GM18526 (cell line): ENCODE data around the gene CES2.

Experiments used
- POLR2A ChIP-seq: IDR thresholded peaks from 3 replicates; pipeline ENCODE4 v1.6.1; 2011; ENCODE audit not compliant: insufficient read length; ENCODE audit errors: extremely low read depth

The CES2 gene

DNA sequence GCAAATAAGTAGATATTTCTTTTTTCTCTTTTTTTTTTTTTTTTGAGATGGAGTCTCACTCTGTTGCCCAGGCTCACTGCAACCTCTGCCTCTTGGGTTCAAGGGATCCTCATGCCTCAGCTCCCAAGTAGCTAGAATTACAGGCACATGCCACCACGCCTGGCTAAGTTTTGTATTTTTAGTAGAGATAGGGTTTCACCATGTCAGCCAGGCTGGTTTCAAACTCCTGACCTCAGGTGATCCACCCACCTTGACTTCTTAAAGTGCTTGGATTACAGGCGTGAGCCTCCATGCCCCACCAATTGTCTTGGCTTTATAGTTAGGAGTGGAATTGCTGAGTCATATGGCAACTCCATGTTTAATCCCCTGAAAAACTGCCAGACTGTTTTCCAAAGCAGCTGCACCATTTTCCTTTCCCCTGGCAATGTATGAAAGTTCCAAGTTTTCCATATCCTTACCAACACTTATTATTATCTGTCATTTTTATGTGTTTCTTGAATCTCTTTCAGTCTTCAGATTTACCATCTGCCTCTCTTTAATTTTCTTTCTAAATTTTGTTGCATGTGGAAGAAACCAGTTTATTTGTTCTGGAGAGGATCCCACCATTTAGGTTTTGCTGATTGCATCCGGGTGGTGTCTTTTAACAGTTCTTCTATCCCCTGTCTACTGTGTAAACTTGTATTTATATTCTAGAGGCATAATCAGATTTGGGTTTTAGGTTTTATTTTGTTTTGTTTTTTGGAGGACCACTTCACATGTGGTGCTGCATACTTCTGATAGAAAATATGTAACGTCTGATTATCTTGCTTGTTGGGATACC lies 15.9 kb downstream of the CES2 start:
- TF ChIP-seq POLR2A, result no peak

GRCh38 chr16:66952430-66953110 lies 17.3 kb downstream of the CES2 start:
- no peak for TF ChIP-seq POLR2A

DNA sequence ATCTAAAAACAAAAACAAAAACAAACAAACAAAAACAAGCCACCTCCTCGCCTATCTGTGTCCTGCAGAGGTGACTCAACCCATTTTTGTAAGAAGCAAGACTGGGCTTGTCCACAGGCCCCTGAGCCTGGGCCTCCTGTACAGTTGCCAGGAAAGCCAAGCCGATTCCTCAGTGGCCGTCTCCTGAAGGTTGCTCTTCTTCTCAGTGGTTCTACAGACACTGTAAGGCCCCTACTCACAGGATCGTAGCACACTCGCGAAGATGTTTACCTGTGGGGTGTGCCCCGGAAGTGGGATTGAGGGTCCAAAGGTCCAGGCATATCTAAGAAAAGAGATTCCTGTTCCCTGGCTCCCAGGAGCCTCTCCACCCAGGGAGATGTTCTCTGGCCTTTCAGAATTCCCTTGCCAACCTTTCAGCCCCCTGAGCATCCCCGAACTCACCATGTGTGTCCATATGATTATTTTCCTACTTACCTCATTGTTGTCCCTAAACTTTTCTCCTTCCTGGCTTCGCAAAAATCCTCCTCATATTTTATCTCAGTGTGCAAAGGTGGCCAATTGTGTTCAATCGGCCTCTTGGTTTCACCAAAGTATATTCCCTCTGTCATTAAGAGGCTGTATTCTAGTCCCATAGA lies 18.3 kb downstream of the CES2 start:
- no peak for TF ChIP-seq POLR2A

GRCh38 chr16:66954097-66954659 lies 18.9 kb downstream of the CES2 start:
- TF ChIP-seq POLR2A, result no peak

DNA sequence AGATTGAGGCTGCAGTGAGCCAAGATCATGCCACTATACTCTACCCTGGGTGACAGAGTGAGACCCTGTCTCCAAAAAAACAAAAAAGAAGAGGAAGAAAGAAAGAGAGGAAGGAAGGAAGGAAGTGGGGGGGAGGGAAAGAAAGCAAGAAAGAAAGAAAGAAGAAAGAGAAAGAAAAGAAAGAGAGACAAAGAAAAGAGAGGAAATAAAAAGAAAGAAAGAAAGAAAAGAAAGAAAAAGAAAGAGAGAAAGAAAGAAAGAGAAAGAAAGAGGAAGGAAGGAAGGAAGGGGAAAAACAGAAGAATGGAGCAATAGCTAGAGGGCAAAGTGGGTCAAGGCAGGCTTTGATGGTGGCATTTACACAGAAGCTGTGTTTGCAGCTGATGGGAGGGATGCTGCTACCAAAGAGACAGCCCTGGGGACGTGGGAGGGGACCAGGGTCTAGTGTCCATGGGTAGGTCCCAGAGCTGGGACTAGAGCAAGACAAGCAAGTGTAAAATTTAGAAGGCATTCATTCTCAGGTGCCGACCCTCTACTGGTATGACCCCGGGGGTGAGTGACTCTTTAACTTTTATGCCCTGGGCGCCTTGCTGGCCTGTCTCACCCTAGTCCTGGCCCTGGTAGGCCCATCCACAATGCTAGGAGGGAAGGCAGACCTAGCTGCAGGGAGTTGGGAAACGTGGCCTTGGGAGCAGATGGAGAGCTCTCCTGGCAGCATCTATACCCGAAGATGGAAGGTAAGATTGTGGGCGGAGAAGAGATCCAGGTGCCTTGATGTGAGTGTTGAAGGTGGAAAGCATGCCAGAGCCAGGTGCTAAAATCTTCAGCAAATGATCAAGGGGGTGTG lies 23.8 kb downstream of the CES2 start:
- no peak for TF ChIP-seq POLR2A

- no peak for TF ChIP-seq POLR2A
Measured at GRCh38 chr16:66959704-66960161, 24.4 kb downstream of the CES2 start.

DNA sequence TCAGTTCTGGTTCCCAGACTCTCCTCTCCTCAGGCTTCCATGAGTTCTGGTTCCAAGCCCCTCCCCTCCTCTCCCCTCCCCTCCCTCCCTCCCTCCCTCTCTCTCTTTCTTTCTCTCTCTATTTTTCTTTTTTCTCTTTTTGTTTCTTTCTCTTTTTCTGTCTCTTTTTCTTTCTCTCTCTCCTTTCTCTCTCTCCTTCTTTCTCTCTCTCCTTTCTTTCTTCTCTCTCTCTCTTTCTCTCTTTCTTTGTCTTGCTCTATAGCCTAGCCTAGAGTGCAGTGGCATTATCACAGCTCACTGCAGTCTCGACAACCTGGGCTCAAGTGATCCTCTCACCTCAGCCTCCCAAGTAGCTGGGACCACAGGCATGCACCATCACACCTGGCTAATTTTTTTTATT lies 25.0 kb downstream of the CES2 start:
- no peak for TF ChIP-seq POLR2A

DNA sequence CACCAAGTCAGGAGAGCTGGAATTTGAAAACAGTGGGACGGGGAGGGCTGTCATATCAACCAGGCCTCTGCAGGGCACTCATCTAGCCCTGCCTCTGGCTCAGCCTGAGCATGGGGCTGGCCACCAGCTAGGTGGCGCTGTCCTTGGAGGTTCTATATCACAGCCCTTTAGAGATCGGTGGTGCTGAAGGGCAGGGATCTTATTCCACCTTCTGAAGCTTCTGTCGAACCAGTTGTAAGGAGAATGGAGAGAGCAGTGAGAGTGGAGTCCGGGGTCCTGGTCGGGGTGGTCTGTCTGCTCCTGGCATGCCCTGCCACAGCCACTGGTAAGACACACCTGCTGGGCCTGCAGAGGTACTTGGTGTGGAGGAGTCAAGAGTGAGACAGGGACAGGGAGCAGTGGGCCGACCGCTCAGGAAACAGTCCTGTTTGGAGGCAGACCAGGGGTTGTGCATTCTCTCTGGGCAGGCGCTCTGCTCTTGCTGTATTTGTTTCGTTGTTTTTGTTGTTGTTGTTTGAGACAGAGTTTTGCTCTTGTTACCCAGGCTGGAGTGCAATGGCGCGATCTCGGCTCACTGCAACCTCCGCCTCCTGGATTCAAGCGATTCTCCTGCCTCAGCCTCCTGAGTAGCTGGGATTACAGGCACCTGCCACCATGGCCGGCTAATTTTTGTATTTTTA lies 25.9 kb downstream of the CES2 start, which contains the start of gene CES3:
TSS of gene CES3 (plus strand) at position 202 of the 680 bp plus-strand sequence. CDS start at position 244, 42 bp downstream.
- no peak for TF ChIP-seq POLR2A

DNA sequence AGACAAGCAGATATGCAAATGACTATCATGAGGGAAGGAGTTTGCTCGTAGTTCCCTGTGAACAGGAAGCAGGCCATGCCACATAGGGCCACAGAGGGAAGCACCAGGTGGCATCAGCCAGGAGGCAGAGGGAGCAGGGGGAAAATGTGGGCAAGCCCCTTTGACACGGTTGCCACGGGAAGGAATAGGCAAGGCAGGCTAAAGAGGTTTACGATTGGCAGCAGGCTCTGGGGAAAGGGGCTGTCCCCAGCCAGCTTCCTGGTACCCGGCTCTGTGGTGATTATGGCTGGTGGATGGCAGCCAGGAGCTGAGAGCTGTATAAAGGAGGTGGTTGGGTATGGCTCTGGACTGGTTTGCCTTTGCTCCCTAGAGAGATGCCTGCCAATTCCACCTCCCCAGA lies 26.6 kb downstream of the CES2 start:
- no peak for TF ChIP-seq POLR2A

GRCh38 chr16:66964049-66964448 lies 28.7 kb downstream of the CES2 start:
- TF ChIP-seq POLR2A, result no peak

- TF ChIP-seq POLR2A, result no peak
Measured at GRCh38 chr16:66968847-66969246, 33.5 kb downstream of the CES2 start.

GRCh38 chr16:66970775-66971720 lies 35.7 kb downstream of the CES2 start:
- no peak for TF ChIP-seq POLR2A

- TF ChIP-seq POLR2A, result no peak
Measured at GRCh38 chr16:66972983-66973382, 37.7 kb downstream of the CES2 start.
